Measurements from ENCODE around the gene CCDC78.

CCDC78 gene

DNA sequence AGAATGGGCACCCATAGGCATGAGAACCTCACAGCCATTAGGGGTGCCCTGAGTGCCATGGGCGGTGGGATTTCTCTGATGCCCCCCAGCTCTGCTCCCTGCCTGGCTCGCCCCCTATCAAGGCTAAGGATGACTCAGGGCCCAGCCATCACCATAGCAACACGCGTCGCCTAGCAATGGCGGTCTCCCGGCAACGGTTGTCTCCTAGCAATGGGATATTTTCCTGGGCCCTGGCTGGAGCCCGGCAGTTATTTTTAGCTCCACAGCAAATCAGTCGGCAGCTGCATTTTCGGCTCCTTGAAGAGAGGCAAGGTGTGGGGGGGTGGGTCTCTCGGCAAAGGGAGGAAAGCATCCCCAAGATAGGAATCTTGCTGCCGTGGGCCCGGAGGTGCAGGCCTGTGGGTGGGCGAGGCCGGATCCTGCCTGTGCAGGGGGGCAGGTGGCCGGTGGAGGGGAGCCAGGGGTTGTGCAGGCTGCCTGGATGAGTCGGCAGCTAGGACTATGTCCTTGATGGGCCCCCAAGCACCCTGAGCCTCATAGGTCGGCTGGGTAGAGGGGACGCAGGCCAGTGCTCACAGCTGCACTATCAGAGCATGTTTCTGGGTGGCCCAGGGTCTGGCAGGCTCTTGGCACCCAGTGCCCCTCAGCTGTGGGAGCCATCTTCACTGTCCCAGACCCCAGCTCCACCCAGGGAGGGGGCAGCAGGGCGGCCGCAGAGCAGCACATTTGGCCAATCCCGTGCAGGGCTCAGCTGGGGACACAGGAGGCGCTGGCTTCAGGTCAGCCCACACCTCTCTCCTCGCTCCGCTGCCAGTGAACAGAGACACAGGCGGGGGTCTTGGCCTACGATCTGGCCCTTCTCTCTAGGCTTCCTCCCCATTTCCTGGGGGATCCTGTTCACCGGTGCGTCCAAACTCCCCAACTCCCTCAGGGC is 16.4 kb downstream of the CCDC78 start:
- DNase-seq = no peak

DNA sequence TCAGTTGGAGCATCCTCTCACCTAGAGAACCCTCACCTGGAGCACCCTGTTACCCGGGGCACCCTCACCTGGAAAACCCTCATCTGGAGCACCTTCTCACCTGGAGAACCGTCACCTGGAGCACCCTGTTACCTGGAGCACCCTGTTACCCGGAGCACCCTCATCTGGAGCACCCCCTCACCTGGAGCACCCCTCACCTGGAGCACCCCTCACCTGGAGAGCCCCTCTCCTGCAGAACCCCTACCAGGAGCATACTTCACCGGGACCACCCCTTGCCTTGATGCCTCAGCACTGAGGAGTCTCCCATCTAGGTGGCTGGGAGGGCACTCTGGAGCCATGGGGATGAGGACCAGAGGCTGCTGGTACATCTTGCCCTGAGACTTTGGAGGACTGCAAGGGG is 17.3 kb downstream of the CCDC78 start:
- DNase-seq = no peak

DNA sequence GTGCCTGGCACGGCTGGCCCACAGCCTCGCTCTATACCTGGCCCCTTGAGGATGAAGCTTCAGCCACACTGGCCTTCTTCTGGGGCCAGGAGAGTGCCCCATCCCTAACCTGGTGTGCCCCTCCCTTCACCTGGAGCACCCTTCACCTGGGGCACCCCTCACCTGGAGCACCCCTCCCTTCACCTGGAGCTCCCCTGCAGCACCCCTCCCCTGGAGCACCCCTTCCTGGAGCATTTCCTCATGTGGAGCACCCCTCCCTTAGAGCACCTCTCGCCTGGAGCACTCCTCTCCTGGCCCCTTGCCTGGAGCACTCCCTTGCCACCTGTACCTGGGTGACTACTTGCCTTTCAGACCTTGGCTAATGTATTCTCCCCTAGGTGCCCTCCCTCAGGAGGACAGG is 18.2 kb downstream of the CCDC78 start:
- DNase-seq = no peak

DNA sequence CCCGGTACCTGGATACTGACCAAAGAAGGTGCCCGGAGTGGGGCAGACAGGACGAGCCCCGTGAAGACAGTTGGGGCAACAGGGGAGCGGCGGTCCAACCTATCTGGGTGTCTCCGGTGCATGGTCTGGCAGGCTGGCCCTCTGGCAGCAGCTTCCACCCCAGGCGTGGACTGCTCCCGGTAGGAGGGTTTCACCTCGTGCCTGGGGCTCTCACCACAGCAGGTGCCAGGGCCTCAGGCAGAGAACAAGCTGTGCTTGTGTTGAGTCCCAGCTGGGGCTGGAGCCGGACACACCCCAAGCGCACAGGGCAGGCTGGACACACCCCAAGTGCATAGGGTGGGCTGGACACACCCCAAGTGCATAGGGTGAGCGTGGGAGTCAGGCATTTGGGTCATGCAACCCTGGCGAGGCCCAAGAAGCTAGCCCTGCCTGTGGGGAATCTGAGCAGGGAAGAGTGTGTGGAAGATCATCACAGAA is 19.1 kb downstream of the CCDC78 start:
- no peak for DNase-seq

DNA sequence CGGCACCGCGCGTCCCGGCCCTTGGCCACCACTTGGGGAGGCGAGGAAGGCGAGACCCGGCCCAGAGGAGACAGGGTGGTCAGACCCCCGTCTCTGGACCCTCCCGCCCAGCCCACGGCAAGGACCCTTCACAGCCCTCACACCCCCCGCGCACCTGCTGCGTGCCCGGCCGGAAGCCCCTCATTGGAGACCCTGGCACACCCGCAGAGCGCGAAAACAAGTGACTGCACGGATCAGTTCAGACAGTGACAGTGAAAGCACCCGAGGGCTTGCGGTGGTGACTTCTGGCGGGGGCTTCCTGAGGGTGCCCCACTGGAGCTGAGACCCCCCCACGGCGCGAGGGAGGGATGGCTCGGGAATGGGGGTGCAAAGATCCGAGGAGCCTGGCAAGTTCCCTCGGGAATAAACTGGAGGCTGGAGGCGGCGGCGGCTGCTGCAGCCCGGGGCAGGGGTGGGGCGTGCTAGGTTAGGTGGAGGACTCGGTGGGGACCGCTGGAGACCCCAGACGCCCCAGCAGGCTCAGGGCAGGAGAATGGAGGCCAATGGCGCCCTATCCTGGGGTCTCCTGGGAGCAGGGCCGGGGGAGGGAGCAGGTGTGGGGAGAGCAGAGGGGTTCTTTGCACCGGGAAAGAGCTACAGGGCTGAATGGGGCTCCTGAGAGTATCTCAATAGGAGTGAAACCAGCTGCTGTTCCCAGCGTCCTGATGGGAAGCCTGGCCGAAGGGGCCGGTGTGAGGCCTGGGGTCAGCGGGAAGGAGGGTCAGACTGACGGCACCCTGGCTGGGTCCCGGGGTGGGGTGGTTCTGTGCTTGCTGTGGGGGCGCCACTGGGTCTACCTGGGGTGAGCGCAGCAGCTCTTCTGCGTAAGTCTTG is 19.8 kb downstream of the CCDC78 start:
- DNase-seq = no peak

DNA sequence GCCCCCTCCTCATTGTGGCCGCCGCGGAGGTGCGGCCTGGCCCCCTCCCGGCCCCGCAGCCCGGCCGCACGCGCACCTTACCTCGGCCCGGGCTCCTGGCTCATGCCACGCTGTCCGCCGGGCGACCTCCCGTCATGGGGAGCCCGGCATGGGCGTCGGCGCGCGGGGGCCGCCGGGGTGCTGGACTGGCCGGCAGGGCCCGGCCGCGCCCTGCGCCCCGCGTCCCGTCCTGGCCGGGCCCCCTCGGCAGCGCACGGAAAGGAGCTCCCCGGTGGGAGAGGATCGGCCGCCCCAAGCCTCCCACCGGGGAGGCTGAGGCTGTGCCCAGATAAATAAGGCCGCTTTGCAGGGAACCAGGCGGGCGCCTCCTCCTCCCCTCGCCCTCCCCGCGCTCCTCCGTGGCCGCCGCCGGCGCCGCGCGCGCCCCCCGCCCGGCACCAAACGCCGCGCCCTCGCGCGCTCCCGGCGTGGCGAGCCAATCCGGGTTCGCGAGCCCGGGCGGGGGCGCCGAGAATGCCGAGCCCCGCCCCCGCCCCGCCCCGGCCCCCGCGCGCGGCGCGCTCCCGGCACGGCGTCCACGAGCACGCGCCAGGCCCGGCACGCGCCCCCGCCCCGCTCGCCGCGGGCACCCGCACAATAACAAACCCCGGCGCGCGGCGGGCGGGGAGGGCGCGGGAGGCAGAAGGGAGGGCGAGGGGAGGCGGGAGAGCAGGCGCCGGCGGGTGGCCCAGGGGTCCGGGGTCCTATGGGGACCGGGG is 20.6 kb downstream of the CCDC78 start, which contains the start of gene FBXL16:
Gene FBXL16 (minus strand): TSS at position 371 of the 758 bp plus-strand sequence. CDS start 8,396 bp downstream, outside the sequence.
- DNase-seq = no peak

DNA sequence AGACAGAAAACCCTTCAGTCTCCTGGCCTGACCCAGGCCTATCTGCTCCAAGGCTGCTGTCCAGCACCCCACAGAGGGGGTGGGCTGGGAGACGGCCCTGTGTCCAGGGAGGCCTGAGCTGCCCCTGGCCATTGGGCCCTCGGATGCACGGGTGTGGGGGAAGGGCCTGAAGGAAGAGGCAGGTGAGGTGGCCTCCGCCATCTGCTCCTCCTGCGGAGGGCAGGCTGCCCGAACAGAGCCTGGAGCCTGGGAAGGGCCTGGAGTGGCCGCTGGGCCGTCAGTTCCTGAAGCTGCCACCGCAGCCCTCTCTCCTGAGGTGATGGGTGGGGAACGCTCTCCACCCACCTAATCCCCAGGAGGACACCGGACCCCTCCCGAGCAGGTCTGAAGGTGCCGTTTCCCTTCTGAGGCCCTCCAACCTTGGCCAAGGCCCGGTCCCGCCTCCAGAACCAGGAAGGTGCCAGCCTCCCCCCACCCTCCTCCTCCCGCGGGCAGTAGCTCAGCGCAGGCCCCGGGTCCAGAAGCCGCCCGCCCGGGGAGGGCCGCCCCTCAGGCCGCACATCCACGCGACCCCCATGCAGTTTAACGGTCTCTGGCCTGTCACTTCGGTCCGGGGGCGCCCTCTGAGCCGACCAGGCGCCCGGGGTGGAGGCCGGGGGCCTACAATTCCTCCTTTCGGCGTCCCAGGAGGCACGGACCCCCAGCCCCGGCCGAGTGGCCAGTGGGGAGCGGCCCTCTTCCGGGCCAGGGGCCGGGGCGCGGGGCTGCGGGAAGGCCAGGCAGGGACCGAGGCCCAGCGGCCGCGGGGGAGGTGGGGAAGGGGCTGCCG is 21.5 kb downstream of the CCDC78 start:
- DNase-seq = no peak

DNA sequence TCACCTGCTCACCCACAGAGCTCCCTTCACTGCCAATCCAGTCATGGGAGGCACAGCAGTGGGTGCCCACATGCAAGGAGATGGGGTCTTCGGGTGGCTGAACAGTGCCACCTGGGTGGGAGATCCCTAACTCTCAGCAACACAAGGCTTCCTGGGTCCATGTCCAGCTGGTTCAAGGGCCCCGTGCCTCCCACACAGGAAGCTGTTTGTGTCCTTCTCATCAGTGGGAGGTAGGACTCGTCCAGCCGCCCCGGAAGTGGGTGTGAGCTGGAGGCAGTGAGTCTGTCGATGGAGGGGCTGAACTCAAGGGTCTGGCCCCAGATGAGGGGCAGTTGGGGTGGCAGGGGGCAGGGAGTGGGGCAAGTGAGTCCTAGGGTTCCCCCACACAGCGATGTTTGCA is 22.2 kb downstream of the CCDC78 start:
- DNase-seq = no peak

DNA sequence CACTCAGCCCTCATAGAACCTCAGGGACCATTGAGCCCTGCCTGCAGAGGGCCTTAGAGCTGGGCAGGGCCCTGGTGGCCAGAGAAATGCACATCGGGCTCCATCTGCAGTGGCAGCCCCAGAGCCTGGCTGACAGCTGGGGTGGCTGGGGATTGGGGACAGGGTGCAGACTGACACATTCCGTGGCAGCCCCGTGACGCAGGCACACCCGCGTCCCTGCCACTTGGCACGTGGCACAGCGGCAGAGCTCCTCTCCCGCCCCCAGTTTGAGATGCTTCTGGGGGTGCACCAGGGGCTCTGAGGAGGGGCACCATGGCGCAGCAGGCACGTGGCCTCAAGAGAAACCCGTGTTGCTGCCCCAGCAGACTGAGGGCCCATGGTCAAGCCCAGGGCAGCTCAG is 22.8 kb downstream of the CCDC78 start:
- no peak for DNase-seq

DNA sequence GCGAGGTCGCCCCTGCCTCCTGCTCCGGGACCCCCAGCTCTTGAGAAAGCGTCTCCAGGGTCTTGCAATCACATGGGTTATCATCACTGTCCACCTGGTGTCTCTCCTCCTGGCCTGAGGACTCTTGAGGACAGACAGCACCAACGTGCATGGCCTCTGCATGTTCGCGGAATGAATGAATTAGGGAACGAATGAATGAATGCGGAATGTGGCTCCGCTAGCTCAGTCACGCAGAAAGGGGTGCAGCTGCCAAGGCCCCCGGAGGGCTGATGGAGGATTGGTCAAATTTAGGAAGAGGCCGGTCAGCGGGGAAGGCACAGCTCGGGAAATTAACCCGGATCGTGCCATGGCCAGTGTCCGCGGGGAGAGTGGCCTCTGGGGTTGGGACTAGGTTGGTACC is 23.9 kb downstream of the CCDC78 start:
- no peak for DNase-seq

DNA sequence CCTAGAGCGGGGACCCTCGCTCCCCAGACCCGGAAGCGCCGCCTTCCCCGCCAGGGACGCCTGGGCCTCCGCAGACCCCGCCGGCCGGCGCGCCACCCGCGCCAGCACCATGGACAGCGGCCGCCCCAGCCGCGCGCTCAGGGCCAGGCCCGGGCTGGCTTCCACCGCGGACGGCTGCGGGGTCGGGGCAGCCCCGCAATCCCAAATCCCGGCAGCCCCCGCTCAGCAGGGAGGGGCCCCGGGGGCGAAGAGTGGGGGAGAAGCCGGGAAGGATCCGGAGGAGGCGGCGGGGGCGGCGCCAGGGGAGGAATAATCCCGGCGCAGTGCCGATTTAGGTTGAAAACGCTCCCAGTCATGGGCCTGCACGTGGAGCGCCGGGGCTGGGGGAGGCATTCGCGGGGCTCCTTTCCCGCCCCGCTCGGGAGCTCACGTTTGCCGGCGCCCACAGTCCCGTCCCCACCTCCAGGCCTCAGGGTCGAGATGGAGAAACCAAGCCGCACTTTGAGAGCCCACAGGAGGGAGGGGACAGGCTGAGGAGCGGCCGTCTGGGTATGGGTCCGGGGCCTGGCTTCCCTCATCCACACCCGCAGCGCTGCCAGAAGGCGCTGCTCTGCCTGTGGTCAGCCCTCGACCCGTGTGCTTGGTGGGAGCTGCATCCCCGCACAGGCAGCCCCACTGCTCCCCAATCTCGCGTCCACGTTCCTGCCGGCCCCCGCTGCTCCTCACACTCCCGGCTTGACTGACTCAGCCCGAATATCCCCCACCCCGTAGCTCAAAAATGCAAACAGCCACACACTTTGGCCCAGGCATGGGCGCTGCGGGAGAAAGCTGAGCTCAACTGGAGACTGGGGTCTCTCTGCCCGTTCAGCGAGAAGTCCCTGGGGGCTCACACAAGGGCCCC is 25.3 kb downstream of the CCDC78 start:
- DNase-seq = peak; percentile 61

DNA sequence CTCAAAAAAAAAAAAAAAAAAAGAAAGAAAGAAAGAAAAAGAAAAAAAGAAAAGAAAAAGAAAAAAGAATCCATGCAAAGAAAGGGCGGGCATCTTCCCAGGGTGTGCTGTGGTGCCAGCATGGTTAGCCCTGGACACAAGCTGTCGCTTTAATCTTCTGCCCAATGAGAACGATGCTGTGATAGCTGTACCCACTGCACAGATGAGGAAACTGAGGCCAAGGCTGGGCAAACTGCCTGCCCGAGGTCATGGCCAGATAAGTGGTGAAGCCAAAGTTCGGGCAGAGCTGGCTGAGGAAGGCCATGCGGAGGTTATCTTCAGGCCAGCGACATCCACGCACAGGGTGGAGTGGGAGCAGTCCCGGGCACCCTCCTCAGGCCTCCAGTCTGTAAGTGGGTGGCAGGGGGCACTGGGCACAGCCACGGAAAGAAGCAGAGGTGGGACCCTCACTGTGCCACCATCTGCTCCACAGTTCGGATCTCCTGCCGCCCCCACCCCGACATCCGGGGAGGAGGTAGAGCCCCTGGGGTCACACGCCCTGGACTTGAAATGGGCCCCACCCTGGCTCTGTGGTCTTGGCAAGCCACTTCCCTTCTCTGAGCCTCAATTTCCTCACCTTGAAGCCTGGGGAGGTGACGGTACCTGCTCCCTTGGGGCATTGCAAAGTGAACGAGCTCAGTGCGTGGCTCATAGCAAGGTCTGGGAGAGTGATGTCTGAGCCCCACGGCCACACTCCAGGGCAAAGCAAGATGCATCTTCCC is 27.2 kb downstream of the CCDC78 start:
- no peak for DNase-seq

DNA sequence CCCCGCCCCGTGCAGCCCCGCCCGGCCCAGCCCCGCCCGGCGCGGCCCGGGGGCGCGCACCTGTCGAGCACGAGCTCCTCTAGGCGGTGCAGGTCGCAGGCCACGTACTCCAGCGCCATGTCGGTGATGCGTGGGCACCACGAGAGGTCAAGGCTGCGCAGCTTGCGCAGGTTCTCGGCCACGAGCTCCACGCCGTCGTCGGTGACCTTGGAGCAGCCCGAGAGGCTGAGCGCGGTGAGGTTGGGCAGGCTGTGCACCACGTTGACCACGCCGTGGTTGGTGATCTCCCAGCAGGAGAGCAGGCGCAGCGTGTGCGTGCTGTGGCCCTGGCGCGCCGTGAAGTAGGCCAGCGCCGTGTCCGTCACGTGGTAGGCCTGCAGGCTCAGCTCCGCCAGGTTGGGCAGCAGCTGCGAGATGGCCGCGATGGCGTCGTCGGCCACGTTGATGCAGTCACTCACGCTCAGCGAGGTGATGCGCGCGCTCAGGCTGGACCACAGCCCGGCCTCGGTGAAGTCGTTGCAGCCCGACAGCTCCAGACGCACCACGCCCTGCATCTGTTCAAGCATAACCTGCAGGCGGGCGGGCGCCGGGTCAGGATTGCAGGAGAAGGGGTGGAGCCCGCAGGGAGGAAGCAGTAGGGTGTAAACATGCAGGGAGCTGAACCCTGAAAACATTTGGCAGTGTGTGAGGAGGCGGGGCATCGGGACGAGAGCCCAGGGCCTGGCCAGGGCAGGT is 30.7 kb downstream of the CCDC78 start:
- peak; percentile 61 for DNase-seq

DNA sequence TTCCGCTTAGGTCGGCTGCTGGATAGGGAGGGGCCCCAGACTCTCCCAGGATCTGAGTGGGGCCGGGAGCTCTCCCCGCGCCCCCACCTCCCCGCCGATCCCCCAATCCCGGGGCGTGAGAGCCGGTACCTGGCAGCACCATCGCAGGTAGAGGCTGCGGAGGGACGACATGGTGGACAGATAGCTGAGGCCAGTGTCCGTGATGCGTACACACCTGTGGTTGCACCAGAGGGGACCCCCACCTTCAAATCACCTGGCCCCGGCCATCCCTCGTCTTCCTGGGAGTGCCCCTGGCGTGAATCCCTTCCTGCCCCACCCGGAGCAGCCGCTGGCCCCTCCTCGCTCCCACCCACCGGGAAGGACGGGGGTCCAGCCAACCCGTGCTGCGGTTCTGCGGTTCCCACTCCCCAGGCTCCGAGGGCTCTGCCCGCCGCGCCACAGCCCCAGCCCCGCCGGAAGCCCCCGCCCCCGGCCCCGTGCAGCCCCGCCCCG is 31.3 kb downstream of the CCDC78 start:
- DNase-seq = no peak

DNA sequence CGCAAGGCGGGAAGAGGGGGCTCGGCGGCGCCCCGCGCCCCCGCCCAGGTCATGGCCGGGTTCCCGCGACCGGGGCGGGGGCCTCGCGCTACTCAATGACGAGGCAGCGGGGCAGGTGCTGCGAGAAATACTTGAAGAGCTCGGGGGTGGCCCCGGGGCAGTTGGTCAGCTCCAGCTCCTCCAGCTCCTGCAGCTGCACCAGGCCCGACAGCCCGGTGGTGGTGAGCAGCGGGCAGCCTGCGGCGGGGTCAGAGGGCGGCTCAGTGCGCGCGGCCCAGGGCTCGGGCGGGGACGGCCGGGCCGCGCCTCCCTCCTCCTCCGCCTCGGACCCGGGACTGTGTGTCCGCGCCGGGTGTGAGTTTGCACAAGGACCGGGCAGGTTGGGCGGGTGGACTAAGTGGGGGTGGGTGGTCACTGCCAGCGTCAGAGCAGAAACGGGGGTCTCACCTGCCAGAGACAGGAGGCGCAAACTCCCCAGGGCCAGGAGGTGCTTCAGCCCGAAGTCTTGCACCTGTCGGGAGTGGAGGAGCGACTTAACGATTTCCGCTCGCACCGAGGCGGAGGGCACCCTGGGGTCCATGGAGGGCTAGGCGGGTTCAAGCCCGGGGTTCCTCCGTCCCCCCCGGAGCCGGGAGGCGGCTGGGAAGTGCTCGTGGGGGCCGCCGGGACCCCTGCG is 31.9 kb downstream of the CCDC78 start:
- DNase-seq = no peak

DNA sequence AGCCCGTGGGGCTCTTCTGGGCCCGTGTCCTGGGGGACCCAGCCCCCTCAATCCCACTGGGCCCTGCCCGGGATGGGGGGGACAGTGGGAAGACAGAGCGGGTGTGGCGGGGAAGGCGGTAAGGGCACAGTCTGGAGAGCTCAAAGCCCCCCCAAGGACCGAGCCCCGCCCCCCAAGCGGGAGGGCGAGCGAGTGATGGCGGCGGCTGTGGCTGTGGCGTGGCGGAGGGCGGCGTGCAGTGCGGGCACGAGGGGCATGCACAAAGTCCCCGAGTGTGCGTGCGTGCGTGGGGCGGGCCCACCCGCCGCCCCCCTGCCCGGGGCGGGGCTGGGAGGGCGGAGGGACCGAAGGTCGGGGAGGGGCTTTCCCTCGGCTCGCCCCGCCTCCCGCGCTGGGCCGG is 32.5 kb downstream of the CCDC78 start:
- no peak for DNase-seq

DNA sequence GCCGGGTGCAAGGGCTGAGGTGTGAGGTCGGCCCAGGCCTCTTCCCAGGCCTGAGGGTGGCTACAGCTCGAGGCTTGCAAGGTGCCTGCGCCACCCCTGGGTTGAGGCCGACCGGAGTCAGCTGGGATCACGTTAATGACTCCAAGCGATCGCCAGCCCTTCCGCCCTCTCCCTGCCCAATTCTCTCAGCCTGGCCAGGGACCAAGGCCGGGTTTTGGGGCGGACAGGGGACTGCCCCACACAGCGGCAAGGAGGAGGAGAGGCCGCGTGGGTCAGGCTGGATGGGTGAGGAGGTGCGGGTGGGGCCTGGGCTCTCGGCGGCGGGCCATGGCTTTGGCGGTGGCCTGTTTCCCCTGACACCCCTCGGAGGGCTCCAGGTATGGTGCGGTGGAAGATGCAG is 32.9 kb downstream of the CCDC78 start:
- no peak for DNase-seq

DNA sequence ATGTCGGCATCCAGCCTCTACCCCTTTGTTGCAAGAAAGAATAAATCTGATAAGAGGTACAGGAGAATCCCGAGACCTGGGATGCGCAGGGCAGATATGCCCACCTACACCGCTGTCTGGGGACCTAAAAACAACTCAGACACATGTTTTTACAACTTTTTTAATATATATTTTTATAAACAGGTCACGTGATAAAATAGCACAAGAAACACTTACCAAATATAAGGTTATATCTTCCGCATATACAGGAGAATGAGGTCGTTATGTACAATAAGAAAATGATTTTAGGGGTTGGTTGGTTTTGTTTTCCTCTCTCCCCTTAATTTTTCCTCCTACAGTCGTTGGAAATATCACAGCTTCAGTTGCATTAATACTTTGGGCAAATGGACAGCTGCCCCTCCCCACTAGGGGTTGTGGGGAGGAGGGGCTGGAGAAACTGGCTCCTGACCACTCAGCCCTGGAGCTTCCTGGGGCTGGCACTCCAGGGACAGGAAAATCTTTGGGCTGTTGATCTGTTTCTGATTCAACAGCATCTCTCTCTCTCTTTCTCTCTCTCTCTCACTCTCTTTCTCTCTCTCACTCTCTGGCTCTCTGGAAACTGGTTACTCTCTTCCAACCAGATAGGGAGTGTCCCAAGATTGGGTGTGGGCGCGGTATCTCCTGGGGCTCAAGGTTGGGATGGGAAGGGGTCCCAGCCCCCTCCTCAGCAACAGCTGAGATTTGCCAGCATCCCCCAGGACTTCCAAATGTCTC is 33.7 kb downstream of the CCDC78 start:
- no peak for DNase-seq

Measured in T-helper 9 cell (primary cell).